HL-60/S4 treated with retinoic acid at 250 ng/mL for 4 days and 3 days (cell line): Measurements from ENCODE around the gene PTPRD.

ENCODE experiments used
- in situ Hi-C: fragments of 300-500 bp; cut with MboI; formaldehyde crosslinking; loops from 2 replicates; pipeline ENCODE4 v1.7.0; 2022; ENCODE audit warnings: low sequenced_read_pairs

The PTPRD gene

GRCh38 chr9:8536845-8537244 lies 2076.0 kb downstream of the PTPRD start:
- in situ Hi-C loops, result no loop called here

DNA sequence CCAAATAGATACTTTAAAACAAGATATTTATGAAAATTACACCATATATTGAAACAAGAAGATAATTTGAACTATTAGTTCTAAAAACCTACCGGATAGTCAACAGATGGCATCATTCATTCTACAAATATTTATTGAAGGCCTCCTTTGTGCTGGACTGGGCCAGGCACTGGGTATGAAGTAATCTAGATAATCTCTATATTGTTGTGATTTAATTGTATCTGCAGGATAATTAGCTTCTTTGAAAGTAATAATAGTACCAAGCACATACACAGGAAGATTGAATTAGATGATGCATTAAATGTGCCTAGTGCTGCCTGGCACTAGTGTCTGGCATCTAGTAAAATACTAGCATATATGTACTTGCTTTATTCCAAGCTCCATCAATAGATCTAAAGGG lies 2078.0 kb downstream of the PTPRD start:
- in situ Hi-C loops, result no loop called here

- in situ Hi-C loops, result no loop called here
Observed at GRCh38 chr9:8533681-8534080, 2079.1 kb downstream of the PTPRD start.

DNA sequence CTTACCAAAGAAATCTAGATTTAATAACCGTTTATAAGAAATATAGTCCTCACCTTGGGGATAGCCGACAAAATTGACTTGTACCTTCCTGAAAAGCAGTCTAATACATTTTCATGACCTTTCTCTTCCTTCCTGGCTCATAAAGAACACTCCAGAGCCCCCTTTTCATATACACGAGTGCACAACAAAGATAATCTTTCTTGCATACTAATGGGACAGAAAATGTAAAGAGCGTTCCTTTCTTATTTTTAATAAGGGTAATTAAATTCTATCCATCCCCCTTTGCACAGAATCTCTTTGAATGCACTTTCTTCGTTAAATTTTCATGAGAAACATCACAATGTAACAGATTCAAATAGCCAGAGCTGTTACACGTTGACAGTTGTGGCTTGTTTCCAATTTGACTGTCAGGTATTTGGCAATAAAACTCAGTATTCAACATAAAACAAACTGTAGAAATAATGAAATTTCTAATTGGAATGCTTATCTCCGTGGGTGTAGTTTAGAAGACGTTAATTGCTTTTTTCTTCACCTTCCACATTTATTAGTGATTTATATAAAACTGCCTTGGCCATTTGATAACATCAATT lies 2080.9 kb downstream of the PTPRD start:
- in situ Hi-C loops, result no loop called here

DNA sequence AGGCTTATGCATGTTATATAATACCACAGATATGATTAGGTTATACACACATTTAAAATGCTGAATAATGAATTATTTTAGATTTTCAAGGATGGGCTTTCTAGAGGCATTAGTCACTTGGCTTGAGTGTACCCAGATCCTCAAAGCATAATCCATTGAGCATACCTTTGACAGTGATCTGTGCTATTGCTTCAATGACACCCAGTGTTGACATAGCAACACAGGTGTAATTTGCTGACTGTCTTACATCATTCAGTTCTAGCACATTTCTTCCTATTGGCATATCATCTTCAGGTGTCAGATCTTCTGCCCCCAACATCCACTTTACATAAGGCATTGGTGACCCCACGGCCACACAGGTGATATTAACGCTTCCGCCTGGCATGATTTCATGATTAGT lies 2091.7 kb downstream of the PTPRD start:
- in situ Hi-C loops, result no loop called here

GRCh38 chr9:8515748-8516147 lies 2097.1 kb downstream of the PTPRD start:
- in situ Hi-C loops, result no loop called here

DNA sequence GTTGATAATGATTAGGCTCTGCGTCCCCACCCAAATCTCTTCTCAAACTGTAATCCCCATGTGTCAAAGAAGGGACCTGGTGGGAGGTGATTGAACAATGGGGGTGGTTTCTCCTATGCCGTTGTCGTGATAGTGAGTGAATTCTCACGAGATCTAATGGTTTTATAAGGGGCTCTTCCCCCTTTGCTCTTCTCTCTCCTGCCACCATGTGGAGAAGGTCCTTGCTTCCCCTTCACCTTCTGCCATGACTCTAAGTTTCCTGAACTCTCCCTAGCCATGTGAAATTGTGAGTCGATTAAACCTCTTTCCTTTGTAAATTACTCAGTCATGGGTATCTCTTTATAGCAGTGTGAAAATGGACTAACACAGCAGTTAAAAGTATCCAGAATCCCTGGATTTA lies 2098.0 kb downstream of the PTPRD start:
- in situ Hi-C loops, result no loop called here

- in situ Hi-C loops, result no loop called here
Observed at GRCh38 chr9:8508671-8509290, 2104.0 kb downstream of the PTPRD start.

GRCh38 chr9:8494571-8494970 lies 2118.2 kb downstream of the PTPRD start:
- in situ Hi-C loops, result no loop called here

DNA sequence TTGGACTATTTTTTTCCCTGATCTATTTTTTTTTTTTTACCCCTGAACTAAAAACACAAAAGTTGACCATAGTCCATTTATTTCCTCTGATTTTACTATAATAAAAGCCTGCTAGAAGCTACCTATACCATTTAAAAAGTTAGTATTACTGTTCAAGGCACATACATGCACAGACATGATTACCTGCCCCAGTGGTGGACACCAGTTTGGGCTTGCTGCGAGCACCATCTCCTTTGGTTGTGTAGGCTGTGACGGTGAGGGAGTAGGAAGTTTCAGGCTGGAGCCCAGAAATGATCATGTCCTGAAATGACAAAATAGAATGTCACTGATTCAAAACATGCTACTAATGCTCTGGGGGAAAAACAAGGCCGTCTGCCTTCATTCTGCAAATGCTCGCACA lies 2120.1 kb downstream of the PTPRD start:
- in situ Hi-C loops, result no loop called here

- in situ Hi-C loops, result no loop called here
Observed at GRCh38 chr9:8492024-8492423, 2120.8 kb downstream of the PTPRD start.

DNA sequence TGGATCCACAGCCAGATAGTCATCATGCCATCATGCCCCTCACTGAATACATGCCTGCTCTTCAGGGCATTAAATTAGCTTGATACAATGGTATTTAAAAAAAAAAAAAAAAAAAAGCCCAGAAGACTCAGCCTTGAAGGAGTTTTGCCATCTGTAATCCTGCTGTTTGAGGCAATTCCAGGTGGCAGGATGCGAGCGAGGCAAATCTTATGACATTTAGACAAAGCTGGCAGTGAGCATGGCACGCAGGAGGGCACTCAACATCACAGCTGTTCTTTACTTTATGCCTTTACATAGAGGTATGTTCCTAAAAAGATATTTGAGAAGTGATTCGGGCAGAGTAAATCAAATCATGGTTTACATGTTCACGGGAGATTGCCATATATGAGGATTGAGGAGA lies 2121.2 kb downstream of the PTPRD start:
- in situ Hi-C loops, result no loop called here

- in situ Hi-C loops, result no loop called here
Observed at GRCh38 chr9:8489835-8490234, 2123.0 kb downstream of the PTPRD start.

DNA sequence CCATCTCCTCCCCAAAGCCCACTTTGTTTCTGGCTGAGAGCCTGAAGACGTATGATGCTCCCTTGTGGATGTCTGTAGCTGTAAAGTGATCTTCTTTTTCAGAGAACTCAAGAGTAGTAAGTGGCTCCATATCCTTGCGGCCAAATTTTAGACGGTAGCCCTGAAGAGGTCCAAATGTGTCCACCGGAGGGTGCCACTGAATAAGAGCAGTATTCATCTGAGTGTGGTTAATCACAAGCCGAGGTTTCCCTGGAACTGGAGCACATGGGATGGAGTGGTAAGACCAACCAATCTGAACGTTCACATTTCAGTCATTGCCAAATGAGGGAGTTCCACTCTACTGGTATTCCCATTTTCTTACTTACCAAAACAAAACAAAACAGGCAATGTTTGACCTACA lies 2126.7 kb downstream of the PTPRD start:
- in situ Hi-C loops, result no loop called here

DNA sequence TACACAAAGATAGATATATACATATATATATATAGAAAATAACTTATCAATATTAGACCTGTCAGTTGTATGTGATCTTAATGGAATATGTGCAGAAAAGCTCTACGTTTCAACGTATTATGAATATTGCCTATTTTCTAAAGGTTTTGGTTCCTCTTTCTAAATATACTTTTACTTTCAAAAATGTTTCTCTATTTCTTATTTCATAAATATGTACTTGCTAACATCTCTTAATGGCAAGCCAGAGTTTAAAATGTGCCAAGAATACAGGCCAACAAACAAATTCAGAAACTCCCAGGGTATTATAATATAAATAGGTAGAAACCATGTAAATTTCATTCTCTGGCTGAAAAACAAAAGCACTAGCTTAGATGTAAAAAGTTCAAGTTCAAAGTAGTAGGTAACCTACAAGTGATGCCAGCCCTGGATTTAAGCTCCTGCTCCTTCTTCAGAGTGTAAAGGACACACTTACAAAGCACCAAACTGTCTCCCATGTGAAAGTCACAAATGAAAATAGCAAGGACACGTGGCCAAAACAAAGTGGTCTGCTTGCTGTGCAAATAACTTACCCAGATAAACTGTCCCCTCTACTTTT lies 2128.1 kb downstream of the PTPRD start:
- in situ Hi-C loops, result no loop called here

GRCh38 chr9:8477450-8477849 lies 2135.4 kb downstream of the PTPRD start:
- in situ Hi-C loops, result no loop called here

- in situ Hi-C loops, result no loop called here
Observed at GRCh38 chr9:8474937-8475336, 2137.9 kb downstream of the PTPRD start.

DNA sequence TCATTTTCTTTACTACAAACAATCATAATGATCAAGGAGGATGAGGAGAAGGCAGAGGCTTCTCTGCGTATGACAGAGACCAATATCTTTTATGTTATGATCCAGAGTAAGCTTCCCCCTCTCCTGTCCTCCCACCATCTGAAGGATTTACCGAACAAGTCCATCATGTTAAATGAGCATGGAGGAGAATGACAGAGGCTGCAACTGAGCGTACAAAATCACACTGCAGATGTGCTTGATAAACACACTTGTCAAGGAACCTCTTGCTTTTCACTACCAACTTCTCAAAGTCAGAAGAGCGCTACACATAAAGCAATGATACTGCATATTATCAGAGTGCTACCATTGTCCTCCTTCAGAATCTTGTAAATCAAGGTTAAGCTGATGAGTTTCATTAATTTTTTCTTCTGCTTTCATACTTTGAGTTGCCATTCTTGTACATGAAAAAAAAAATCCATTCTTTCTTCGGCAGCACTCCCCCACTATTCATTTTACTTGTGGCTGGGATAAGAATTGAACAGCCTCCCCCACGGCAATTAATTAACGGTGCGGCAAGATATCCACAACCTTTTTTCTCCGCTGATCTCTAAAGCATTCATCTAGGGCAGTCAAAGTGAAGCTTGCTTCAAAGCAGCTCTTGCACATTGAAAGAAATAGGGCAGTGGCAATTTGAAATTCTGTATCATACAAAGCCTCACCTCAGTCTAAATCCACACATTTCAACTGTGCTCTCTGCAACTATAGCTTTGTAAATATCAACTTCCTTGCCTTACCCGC lies 2139.4 kb downstream of the PTPRD start:
- in situ Hi-C loops, result no loop called here

DNA sequence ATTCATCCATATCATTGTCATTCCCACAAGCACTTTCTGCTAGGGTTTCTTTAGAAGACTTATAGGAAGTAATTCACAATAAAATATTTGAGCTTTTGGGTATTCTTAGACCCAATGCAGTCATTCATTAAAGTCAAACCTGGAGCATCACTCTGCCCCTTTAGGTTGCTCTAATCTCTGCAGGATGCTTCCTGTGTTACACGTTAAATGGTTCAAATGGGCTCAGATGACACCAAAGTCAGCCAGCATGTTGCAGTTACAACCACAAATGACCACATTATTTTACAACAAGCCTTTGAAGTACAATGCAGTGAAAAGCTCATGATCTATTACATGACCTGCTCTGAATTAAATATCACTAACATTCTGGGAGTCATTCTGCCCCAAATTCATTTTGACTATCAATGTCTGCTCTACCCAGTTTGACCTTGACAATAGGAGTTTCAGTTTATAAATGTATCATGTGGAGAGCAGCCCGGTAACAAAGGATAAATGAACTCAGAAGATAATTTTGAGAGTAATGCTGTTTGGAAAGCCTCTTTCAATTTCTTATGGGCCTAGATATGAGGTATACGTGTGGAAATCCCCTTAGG lies 2144.7 kb downstream of the PTPRD start:
- in situ Hi-C loops, result no loop called here

DNA sequence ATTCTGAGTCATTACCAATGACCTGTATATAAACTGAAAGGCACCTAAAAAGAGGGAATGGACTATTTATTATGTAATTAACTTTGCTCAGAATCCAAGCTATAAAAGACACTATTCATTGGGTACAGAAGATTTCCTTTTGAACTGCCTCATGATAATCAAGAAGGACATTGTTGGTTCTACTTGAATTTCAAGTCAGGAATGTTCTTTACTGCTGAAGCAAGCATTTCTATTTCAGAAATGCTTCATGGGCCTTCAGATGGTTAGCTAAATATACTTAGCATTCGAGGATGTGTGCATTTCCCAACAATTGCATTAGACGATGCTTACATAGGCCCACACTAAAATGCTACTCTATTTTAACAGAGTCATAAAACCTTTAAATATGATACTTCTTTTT lies 2155.0 kb downstream of the PTPRD start:
- in situ Hi-C loops, result no loop called here

DNA sequence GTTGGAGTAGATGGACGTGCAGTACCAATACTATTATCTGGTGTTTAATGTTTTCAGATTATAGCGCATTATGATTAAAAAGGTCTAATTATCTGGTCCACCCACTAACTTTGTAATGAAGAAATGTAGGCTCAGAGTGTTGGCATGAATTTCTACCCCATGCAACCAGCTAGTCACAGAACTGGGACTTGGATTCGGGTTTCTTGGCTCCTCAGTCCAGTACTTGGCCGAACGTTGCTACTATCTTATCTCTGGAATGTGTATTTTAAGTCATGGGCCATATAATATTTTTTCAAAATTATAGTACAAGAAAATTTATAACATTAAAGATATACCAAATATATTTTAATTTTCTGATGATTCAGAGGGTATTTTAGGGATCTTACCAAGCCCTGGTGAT lies 2155.7 kb downstream of the PTPRD start:
- in situ Hi-C loops, result no loop called here

DNA sequence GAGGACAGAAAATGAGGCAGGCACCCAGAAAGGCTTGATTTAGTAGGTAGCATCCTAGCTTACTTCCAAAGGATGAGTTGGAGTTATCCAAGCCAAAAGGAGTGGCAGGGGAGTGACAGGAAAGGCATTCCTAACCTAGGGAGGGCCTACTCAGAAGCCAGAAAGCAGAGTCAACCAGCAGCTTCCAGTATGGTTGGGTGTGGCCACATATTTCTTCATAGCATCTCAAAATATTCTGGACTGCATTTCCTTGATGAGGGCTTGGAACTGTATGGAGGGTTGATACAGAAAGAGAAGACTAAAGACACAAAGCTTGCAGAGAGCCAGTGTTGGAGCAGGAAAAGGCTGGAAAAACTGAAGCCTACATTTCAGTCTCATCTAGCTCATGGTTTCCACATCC lies 2156.5 kb downstream of the PTPRD start:
- in situ Hi-C loops, result no loop called here
